ENCODE results near the gene SVIP.

- no peak for TF ChIP-seq POLR2A (IDR thresholded peaks at IDR 0.05)
- TF ChIP-seq CTCF (IDR thresholded peaks at IDR 0.05), result no peak
- peak in 1 of 2 donors; percentile 24 for TF ChIP-seq EP300 (IDR thresholded peaks at IDR 0.05)
These were observed 37.1 kb downstream of the SVIP start for GRCh38 chr11:22792497-22792896.
